Vagina (tissue), 2 donors: Measurements from ENCODE around the gene ADAM8. TPM values are rescaled to one million over a fixed set of nuclear protein-coding genes. Genes with fewer than 3 reads are reported as not detected.

Experiments used
- DNase-seq, 2 donors: peaks; one replicate each; pipeline ENCODE4 v3.0.0-alpha.2; 2017; ENCODE audit errors: extremely low spot score in 2 of 2
- H3K27ac ChIP-seq: fragments of 200-600 bp; sonication (generic); one replicate; pipeline ENCODE4 v1.5.1; 2019
- H3K27me3 ChIP-seq: fragments of 200-600 bp; sonication (generic); one replicate; pipeline ENCODE4 v1.5.1; 2019
- H3K36me3 ChIP-seq, 2 donors: fragments of 200-600 bp; sonication (generic); one replicate each; pipeline ENCODE4 v1.5.1; 2017 to 2019
- H3K4me1 ChIP-seq: fragments of 200-600 bp; sonication (generic); one replicate; pipeline ENCODE4 v1.5.1; 2019
- H3K4me3 ChIP-seq, 2 donors: fragments of 200-600 bp; sonication (generic); 1 replicate in 1 of 2; 2 replicates in 1 of 2; pipeline ENCODE4 v1.5.1; 2016 to 2019
- H3K9me3 ChIP-seq: fragments of 200-600 bp; sonication (generic); one replicate; pipeline ENCODE4 v1.5.1; 2019
- POLR2A ChIP-seq, 2 donors: fragments of 450-650 bp; IDR thresholded peaks; one replicate each; pipeline ENCODE4 v1.6.1; 2017; ENCODE audit warnings: antibody characterized with exemption in 2 of 2, mild to moderate bottlenecking in 2 of 2, moderate library complexity in 2 of 2
- POLR2AphosphoS5 ChIP-seq, 2 donors: sonication (generic); formaldehyde crosslinking; IDR thresholded peaks; one replicate each; pipeline ENCODE4 v1.9.0; 2017; ENCODE audit warnings: antibody characterized with exemption in 2 of 2, mild to moderate bottlenecking in 2 of 2, low read depth in 1 of 2; ENCODE audit not compliant: insufficient read depth in 1 of 2
- intact Hi-C: fragments of 100-400 bp; cut with DNase I; formaldehyde crosslinking; loops from one replicate; pipeline ENCODE4 v1.15.1; 2023
- total RNA-seq: library from RNA; depleted of rRNA; stranded (reverse); fragments of >200 nt; gene quantifications from one replicate; pipeline ENCODE4 v1.2.3, GENCODE V29; 2016
- TF ChIP-seq, protein P1 (sequence below), 3 experiments: fragments of 450-650 bp in 2 of 3; fragments of 200-600 bp in 1 of 3; sonication (generic) in 1 of 3; IDR thresholded peaks; one replicate each; pipeline ENCODE4 v1.5.1; 2017 to 2019; ENCODE audit warnings: antibody characterized with exemption in 3 of 3, mild to moderate bottlenecking in 2 of 3, moderate library complexity in 2 of 3

ADAM8 gene
- total RNA-seq, 1 donor from 2014 or later: 11.0 TPM

DNA sequence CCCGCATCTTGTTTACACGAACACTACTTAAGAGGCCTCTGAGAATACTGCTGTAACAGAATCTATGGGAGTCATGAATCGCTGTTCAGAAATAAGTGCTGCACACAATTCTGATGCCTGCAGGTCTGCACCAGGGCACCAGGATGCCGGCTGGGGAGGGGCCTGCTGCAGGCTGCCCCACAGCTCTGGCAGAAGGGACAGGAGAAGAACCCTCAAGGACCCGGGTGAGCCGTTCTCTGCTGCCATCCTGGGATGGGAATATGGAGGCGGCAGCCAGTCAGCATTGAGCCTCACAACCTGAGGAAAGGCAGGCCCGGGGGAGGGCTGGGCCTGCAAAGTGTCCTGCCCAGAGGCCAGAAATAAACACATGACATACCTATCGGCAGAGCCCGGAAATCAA lies 20.8 kb upstream of the ADAM8 start:
- Histone ChIP-seq H3K27me3 (no peaks in the 10 kb centered on the region), H3K36me3 (peaks cover 0 to 90% of the 10 kb centered on the region in 2 donors), H3K4me1 (no peaks in the 10 kb centered on the region), H3K4me3 (no peak overlapping the region), H3K27ac (no peak overlapping the region), H3K9me3 (no peaks in the 10 kb centered on the region)
- intact Hi-C loops: no loop called here
- no peak for DNase-seq
- no peak for TF ChIP-seq POLR2A (IDR thresholded peaks at IDR 0.05)
- no peak for TF ChIP-seq POLR2AphosphoS5 (IDR thresholded peaks at IDR 0.05; ENCODE audit: insufficient read depth in 1 of 2, low read depth in 1 of 2)
- TF ChIP-seq, protein P1, sequence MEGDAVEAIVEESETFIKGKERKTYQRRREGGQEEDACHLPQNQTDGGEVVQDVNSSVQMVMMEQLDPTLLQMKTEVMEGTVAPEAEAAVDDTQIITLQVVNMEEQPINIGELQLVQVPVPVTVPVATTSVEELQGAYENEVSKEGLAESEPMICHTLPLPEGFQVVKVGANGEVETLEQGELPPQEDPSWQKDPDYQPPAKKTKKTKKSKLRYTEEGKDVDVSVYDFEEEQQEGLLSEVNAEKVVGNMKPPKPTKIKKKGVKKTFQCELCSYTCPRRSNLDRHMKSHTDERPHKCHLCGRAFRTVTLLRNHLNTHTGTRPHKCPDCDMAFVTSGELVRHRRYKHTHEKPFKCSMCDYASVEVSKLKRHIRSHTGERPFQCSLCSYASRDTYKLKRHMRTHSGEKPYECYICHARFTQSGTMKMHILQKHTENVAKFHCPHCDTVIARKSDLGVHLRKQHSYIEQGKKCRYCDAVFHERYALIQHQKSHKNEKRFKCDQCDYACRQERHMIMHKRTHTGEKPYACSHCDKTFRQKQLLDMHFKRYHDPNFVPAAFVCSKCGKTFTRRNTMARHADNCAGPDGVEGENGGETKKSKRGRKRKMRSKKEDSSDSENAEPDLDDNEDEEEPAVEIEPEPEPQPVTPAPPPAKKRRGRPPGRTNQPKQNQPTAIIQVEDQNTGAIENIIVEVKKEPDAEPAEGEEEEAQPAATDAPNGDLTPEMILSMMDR (IDR thresholded peaks at IDR 0.05): no peak

DNA sequence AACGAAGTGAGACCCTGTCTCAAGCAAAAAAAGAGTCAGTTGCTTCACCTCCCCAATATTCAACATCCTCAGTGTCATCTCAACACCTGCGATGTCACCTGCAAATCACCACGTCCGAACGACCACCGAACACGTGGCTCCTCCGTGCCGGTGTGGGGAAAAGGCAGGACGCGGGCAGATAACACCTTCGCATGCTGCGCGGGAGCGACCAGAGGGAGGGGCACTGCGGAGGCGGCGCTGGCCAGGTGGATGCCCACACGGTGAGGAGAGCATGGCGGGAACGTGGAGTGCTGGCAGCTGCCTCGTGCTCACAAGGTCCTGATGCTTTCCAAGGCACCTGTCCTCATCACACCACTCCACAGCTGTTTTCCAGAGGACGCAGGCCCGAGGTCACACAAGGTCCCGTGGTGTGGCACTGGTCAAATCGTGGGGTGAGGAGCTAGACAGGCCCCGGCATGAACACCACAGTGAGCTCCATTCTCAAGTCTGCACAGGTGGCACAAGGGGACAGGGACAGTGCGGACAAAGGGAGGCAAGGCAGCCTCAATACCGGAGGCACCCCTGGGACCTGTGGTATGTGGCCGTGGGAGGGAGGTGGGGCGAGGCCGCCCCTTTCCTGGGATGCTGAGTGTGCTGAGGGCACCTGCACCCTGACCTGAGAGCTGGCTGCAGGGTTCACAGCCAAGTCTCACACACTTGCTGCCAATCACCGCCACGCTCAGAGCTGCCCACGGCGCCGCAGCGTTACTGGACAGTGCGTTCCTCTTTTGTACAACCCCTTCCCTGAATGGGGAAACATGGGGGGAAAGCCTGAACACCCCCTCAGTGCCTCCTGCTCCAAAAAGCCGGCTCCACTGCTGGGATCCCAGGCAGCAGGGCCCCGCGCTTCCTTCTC lies 19.0 kb upstream of the ADAM8 start:
- Histone ChIP-seq H3K9me3 (no peaks in the 10 kb centered on the region), H3K4me1 (no peaks in the 10 kb centered on the region), H3K36me3 (peaks cover 0 to 82% of the 10 kb centered on the region in 2 donors), H3K27me3 (no peaks in the 10 kb centered on the region), H3K4me3 (no peak overlapping the region), H3K27ac (no peak overlapping the region)
- intact Hi-C loops: no loop called here
- no peak for DNase-seq
- TF ChIP-seq POLR2A (IDR thresholded peaks at IDR 0.05) (no peak), POLR2AphosphoS5 (IDR thresholded peaks at IDR 0.05; ENCODE audit: insufficient read depth in 1 of 2, low read depth in 1 of 2) (no peak)
- TF ChIP-seq, protein P1 (IDR thresholded peaks at IDR 0.05): no peak

DNA sequence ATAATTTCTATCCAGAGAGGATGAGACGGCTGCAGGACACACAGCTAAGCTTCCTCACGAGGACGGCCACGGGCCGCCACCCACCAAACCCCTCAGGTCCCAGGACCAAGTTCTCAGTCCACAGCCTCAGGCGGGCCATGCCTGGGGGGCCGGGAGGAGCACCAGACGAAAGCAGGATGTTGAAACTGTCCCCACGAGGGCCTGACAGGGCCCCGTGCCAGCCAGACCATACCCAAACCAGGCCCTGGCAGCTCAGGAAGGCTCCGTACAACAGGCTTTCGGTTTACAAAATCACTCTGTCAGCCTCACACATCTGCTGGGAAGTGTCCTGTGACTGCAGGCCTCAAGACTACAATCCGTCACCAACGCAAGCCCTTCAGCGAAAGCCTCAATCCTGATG lies 17.5 kb upstream of the ADAM8 start:
- Histone ChIP-seq H3K36me3 (peaks cover 0 to 84% of the 10 kb centered on the region in 2 donors), H3K27me3 (no peaks in the 10 kb centered on the region), H3K9me3 (no peaks in the 10 kb centered on the region), H3K4me3 (no peak overlapping the region), H3K4me1 (no peaks in the 10 kb centered on the region), H3K27ac (no peak overlapping the region)
- no peak for DNase-seq
- TF ChIP-seq, protein P1 (IDR thresholded peaks at IDR 0.05): no peak
- TF ChIP-seq POLR2A (IDR thresholded peaks at IDR 0.05): no peak
- no peak for TF ChIP-seq POLR2AphosphoS5 (IDR thresholded peaks at IDR 0.05; ENCODE audit: insufficient read depth in 1 of 2, low read depth in 1 of 2)
- intact Hi-C loops: no loop called here

DNA sequence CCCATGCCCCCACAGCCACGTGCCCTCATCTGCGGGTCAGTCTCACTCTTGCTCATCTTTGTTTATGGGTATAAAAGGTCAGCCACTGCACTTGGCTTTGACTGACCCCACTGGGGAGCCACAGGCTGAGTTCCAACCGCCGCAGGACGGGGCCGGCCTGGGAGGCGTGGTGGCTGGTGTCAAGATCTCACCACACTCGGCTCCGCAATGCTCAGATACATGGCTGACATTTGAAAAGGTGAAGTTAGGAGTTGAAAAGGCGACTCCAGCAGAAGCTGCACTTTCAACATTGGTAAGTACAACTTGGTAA lies 17.1 kb upstream of the ADAM8 start:
- peaks cover 0 to 84% of the 10 kb centered on the region in 2 donors for H3K36me3 ChIP-seq
- no peak overlapping the region for H3K27ac ChIP-seq
- H3K9me3 ChIP-seq: no peaks in the 10 kb centered on the region
- H3K27me3 ChIP-seq: no peaks in the 10 kb centered on the region
- H3K4me3 ChIP-seq: no peak overlapping the region
- intact Hi-C loops: no loop called here
- no peak for DNase-seq
- H3K4me1 ChIP-seq: no peaks in the 10 kb centered on the region
- no peak for TF ChIP-seq POLR2AphosphoS5 (IDR thresholded peaks at IDR 0.05; ENCODE audit: insufficient read depth in 1 of 2, low read depth in 1 of 2)
- TF ChIP-seq, protein P1 (IDR thresholded peaks at IDR 0.05): no peak
- TF ChIP-seq POLR2A (IDR thresholded peaks at IDR 0.05): no peak
